ENCODE data around the gene PPP2R5E. TPM values are rescaled to one million over a fixed set of nuclear protein-coding genes. Genes with fewer than 3 reads are reported as not detected.

Gene PPP2R5E
- total and polyA plus RNA-seq, 9 of the 15 experiments (the other 6 are each of a cell fraction or from before 2014, with no cell fraction given): 4.2 to 30.3 (median 11.0) TPM

DNA sequence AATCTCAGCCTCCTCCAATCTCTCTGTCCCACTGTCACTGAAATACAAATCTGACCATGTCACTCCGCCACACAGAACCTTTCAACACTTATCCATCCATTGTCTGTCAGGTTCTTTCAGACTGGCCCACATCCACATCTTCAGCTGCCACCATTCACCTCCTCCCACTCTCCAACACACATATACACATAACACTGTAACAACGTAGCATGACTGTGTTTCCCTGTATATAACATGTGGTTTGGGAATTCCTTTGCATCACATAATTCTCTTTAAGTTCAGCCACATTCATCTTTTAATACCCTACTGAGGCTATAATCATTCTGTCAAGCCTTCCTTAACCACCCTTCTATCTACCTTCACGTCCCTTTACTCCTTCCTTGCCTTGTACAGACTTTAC lies 99.2 kb downstream of the PPP2R5E start:
- BruUV-seq (replicated peaks): no TSS peak

DNA sequence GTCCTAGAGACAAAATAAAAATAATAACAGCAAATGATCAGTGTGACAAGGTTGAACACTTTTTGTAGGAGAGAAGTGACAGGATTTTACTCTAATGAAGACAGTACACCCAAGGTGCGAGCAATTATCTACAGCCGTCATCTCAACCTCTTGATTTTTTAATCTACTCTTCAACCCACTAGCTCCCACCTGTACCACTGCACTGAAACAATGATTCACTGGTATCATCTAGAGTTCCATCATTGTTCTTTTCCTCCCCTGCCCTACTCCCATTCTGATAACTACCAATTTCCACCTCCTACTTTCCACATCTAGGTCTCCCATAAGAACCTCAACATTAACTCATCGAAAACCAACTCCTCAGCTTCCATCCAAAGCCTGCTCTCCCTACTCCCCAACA lies 99.8 kb downstream of the PPP2R5E start:
- FAIRE-seq: no peak
- POLR2A ChIA-PET: no interaction called here

More for the DNA sequence above, 99.2 kb downstream of the PPP2R5E start:
- Histone ChIP-seq H3K4me1 (replicated peaks in 1 of 2; ENCODE audit: control insufficient read depth in 2 of 2, insufficient read depth in 2 of 2, low read length in 2 of 2) (no peaks in the 10 kb centered on the region), H3K4me2 (ENCODE audit: insufficient read depth, low read length) (no peak overlapping the region), H3K9me1 (ENCODE audit: control insufficient read depth, insufficient read depth, low read length) (no peaks in the 10 kb centered on the region), H3K9ac (ENCODE audit: insufficient read depth in 1 of 2, low read depth in 2 of 2, low read length in 2 of 2) (no peak overlapping the region), H3K4me3 (no peak overlapping the region), H3K27ac (ENCODE audit: extremely low read depth, low read depth, low read length) (no peak overlapping the region), H3K27me3 (ENCODE audit: control insufficient read depth in 2 of 2, insufficient read depth in 2 of 2, low read length in 2 of 2) (no peaks in the 10 kb centered on the region), H3K79me2 (ENCODE audit: control insufficient read depth, insufficient read depth, low read length) (peaks cover 8% of the 10 kb centered on the region; the same call in 2 of the 3 replicates), H3K9me3 (replicated peaks; ENCODE audit: control insufficient read depth, insufficient read depth, low read depth, low read length) (no peaks in the 10 kb centered on the region), H3K36me3 (ENCODE audit: control insufficient read depth, insufficient read depth, low read length) (no peaks in the 10 kb centered on the region), H4K20me1 (replicated peaks; ENCODE audit: control insufficient read depth, insufficient read depth, low read length) (no peaks in the 10 kb centered on the region), H2AFZ (ENCODE audit: low read depth, low read length) (no peak overlapping the region)
- DNase-seq (ENCODE audit: extremely low read depth in 1 of 4, low spot score in 3 of 4) (no peak), ATAC-seq (no peak), FAIRE-seq (no peak)
- in situ Hi-C loops (cut with MboI): no loop called here
- ChIA-PET CTCF (ENCODE audit: low intra/inter-chr PET ratio) (no interaction called here), POLR2A (no interaction called here)
- intact Hi-C loops (cut with micrococcal nuclease): no loop called here
- 71% methylated on average over 3 of the region's 3 CpGs for WGBS (ENCODE audit: insufficient coverage, low coverage, missing lambda C conversion rate)
- TF ChIP-seq KDM1A (IDR thresholded peaks at IDR 0.05) (peak; percentile 44 to 55; a peak in 3 of 4 replicates), ZNF212 (CRISPR knock-in tag; IDR thresholded peaks at IDR 0.05) (no peak)

More for the DNA sequence above, 99.8 kb downstream of the PPP2R5E start:
- Histone ChIP-seq H4K20me1 (replicated peaks; ENCODE audit: control insufficient read depth, insufficient read depth, low read length) (no peaks in the 10 kb centered on the region), H3K9me3 (replicated peaks; ENCODE audit: control insufficient read depth, insufficient read depth, low read depth, low read length) (no peaks in the 10 kb centered on the region), H3K4me3 (no peak overlapping the region), H3K9me1 (ENCODE audit: control insufficient read depth, insufficient read depth, low read length) (no peaks in the 10 kb centered on the region), H3K27ac (ENCODE audit: extremely low read depth, low read depth, low read length) (no peak overlapping the region), H3K79me2 (ENCODE audit: control insufficient read depth, insufficient read depth, low read length) (peaks cover 8% of the 10 kb centered on the region; the same call in 2 of the 3 replicates), H3K4me2 (ENCODE audit: insufficient read depth, low read length) (no peak overlapping the region), H3K4me1 (replicated peaks in 1 of 2; ENCODE audit: control insufficient read depth in 2 of 2, insufficient read depth in 2 of 2, low read length in 2 of 2) (no peaks in the 10 kb centered on the region; a peak in 1 of 5 replicates), H3K27me3 (ENCODE audit: control insufficient read depth in 2 of 2, insufficient read depth in 2 of 2, low read length in 2 of 2) (no peaks in the 10 kb centered on the region), H3K36me3 (ENCODE audit: control insufficient read depth, insufficient read depth, low read length) (no peaks in the 10 kb centered on the region), H2AFZ (ENCODE audit: low read depth, low read length) (no peak overlapping the region), H3K9ac (ENCODE audit: insufficient read depth in 1 of 2, low read depth in 2 of 2, low read length in 2 of 2) (no peak overlapping the region)
- in situ Hi-C loops (cut with MboI) (no loop called here), intact Hi-C loops (cut with micrococcal nuclease) (no loop called here)
- CTCF ChIA-PET (ENCODE audit: low intra/inter-chr PET ratio): no interaction called here
- WGBS (ENCODE audit: insufficient coverage, low coverage, missing lambda C conversion rate): 67% methylated on average over 3 of the region's 3 CpGs
- DNase-seq (ENCODE audit: extremely low read depth in 1 of 4, low spot score in 3 of 4) (no peak), ATAC-seq (no peak)
- TF ChIP-seq, protein P1, sequence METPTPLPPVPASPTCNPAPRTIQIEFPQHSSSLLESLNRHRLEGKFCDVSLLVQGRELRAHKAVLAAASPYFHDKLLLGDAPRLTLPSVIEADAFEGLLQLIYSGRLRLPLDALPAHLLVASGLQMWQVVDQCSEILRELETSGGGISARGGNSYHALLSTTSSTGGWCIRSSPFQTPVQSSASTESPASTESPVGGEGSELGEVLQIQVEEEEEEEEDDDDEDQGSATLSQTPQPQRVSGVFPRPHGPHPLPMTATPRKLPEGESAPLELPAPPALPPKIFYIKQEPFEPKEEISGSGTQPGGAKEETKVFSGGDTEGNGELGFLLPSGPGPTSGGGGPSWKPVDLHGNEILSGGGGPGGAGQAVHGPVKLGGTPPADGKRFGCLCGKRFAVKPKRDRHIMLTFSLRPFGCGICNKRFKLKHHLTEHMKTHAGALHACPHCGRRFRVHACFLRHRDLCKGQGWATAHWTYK (CRISPR knock-in tag; IDR thresholded peaks at IDR 0.05): no peak
- TF ChIP-seq MCM3 (IDR thresholded peaks at IDR 0.05) (no peak), CXXC5 (CRISPR knock-in tag; IDR thresholded peaks at IDR 0.05) (no peak), ZC3H11A (IDR thresholded peaks at IDR 0.05; ENCODE audit: low read depth, low read length) (no peak), SAFB (IDR thresholded peaks at IDR 0.05; ENCODE audit: borderline replicate concordance, low read depth, low read length) (no peak), FOXJ2 (tag; IDR thresholded peaks at IDR 0.05) (no peak)
- TF ChIP-seq, protein P2, sequence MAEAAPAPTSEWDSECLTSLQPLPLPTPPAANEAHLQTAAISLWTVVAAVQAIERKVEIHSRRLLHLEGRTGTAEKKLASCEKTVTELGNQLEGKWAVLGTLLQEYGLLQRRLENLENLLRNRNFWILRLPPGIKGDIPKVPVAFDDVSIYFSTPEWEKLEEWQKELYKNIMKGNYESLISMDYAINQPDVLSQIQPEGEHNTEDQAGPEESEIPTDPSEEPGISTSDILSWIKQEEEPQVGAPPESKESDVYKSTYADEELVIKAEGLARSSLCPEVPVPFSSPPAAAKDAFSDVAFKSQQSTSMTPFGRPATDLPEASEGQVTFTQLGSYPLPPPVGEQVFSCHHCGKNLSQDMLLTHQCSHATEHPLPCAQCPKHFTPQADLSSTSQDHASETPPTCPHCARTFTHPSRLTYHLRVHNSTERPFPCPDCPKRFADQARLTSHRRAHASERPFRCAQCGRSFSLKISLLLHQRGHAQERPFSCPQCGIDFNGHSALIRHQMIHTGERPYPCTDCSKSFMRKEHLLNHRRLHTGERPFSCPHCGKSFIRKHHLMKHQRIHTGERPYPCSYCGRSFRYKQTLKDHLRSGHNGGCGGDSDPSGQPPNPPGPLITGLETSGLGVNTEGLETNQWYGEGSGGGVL (CRISPR knock-in tag; IDR thresholded peaks at IDR 0.05): no peak
- BruUV-seq (replicated peaks): no TSS peak
